ENCODE results near the gene REXO4. TPM values are rescaled to one million over a fixed set of nuclear protein-coding genes. Genes with fewer than 3 reads are reported as not detected.

The REXO4 gene
- total and polyA plus RNA-seq, 9 of the 15 experiments (the other 6 are each of a cell fraction or from before 2014, with no cell fraction given), result 3.4 to 72.9 (median 31.1) TPM

- TF ChIP-seq HMBOX1 (IDR thresholded peaks at IDR 0.05), result no peak
- TF ChIP-seq ZNF277 (CRISPR knock-in tag; IDR thresholded peaks at IDR 0.05; ENCODE audit: borderline replicate concordance), result no peak
- no peak for TF ChIP-seq SNAPC5 (CRISPR knock-in tag; IDR thresholded peaks at IDR 0.05)
- no peak for TF ChIP-seq NFIX (CRISPR knock-in tag; IDR thresholded peaks at IDR 0.05; ENCODE audit: low read depth)
- TF ChIP-seq E2F1 (CRISPR knock-in tag; IDR thresholded peaks at IDR 0.05), result no peak
- TF ChIP-seq FIP1L1 (IDR thresholded peaks at IDR 0.05; ENCODE audit: low read depth, low read length, poor library complexity, severe bottlenecking), result no peak
- no peak for TF ChIP-seq MYNN (IDR thresholded peaks at IDR 0.05)
- TF ChIP-seq MYNN (CRISPR knock-in tag; IDR thresholded peaks at IDR 0.05), result no peak
- no peak for TF ChIP-seq KLF10 (CRISPR knock-in tag; IDR thresholded peaks at IDR 0.05)
- no peak for TF ChIP-seq LCOR (CRISPR knock-in tag; IDR thresholded peaks at IDR 0.05)
- peak; percentile 39; the same call in 1 of the 2 replicates for TF ChIP-seq USF1 (CRISPR knock-in tag; IDR thresholded peaks at IDR 0.05)
- no peak for TF ChIP-seq HNRNPH1 (optimal IDR thresholded peaks at IDR 0.05; ENCODE audit: low read depth, low read length)
- no peak for TF ChIP-seq GABPB2 (CRISPR knock-in tag; conservative IDR thresholded peaks at IDR 0.05)
- no peak for TF ChIP-seq BCL6 (CRISPR knock-in tag; IDR thresholded peaks at IDR 0.05)
- TF ChIP-seq ILK (tag; IDR thresholded peaks at IDR 0.05; ENCODE audit: borderline replicate concordance, low read depth), result no peak
- TF ChIP-seq RBM39 (optimal IDR thresholded peaks at IDR 0.05; ENCODE audit: low read depth, low read length), result peak; percentile 66
- TF ChIP-seq SRSF1 (IDR thresholded peaks at IDR 0.05; ENCODE audit: low read depth, low read length), result no peak
- TF ChIP-seq ATF7 (IDR thresholded peaks at IDR 0.05), result peak; percentile 68; the same call in 1 of the 2 replicates
- TF ChIP-seq ZNF23 (CRISPR knock-in tag; IDR thresholded peaks at IDR 0.05), result no peak
- TF ChIP-seq MTA1 (IDR thresholded peaks at IDR 0.05; ENCODE audit: borderline replicate concordance), result no peak
- TF ChIP-seq CHD1 (IDR thresholded peaks at IDR 0.05; ENCODE audit: low read length), result no peak
- no peak for TF ChIP-seq CXXC5 (CRISPR knock-in tag; IDR thresholded peaks at IDR 0.05)
- no peak for TF ChIP-seq SNIP1 (IDR thresholded peaks at IDR 0.05; ENCODE audit: low read depth)
- TF ChIP-seq ZKSCAN1 (IDR thresholded peaks at IDR 0.05; ENCODE audit: low read depth, low read length), result no peak
- TF ChIP-seq ELF1 (tag; IDR thresholded peaks at IDR 0.05), result no peak
These were observed 11.1 kb downstream of the REXO4 start (continued) for GRCh38 chr9:133406480-133407307.
